ENCODE results near the gene ATG16L1.

Gene ATG16L1

DNA sequence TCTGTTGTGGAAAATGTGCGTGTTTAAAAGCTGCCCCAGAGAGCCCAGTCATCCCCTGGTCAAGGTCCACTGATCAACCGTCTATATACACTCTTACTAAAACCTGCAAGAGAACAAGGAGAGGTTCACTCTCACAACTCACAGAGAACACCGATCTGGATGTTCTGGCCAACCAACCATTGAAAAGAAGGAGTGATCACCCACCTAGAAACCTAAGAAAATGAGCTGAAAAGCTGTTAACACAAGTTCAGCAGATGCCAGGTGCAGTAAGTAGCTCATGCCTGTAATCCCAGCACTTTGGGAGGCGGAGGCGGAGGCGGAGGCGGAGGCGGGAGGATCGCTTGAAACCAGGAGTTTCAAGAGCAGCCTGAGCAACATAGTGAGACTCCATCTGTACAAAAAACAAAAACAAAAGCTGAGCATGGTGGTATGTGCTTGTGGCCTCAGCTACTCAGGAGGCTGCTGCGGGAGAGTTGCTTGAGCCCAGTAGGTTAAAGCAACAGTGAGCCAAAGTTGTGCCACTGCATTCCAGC lies 14.5 kb downstream of the ATG16L1 start:
- TF ChIP-seq, protein P1, sequence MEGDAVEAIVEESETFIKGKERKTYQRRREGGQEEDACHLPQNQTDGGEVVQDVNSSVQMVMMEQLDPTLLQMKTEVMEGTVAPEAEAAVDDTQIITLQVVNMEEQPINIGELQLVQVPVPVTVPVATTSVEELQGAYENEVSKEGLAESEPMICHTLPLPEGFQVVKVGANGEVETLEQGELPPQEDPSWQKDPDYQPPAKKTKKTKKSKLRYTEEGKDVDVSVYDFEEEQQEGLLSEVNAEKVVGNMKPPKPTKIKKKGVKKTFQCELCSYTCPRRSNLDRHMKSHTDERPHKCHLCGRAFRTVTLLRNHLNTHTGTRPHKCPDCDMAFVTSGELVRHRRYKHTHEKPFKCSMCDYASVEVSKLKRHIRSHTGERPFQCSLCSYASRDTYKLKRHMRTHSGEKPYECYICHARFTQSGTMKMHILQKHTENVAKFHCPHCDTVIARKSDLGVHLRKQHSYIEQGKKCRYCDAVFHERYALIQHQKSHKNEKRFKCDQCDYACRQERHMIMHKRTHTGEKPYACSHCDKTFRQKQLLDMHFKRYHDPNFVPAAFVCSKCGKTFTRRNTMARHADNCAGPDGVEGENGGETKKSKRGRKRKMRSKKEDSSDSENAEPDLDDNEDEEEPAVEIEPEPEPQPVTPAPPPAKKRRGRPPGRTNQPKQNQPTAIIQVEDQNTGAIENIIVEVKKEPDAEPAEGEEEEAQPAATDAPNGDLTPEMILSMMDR (IDR thresholded peaks at IDR 0.05; ENCODE audit: low read depth, low read length) = no peak
- no peak for TF ChIP-seq EZH2phosphoT487 (IDR thresholded peaks at IDR 0.05; ENCODE audit: low read depth)
- peaks cover 26% of the 10 kb centered on the region for H3K36me3 ChIP-seq (replicated peaks; ENCODE audit: low read depth, low read length)
- no peak overlapping the region for H2AFZ ChIP-seq (ENCODE audit: low read depth, low read length)
- no peak overlapping the region for H3K27ac ChIP-seq (ENCODE audit: low read length)
- no peaks in the 10 kb centered on the region for H3K27me3 ChIP-seq (ENCODE audit: low read depth, low read length)
- no peaks in the 10 kb centered on the region for H3K79me2 ChIP-seq (ENCODE audit: low read length)
- H4K20me1 ChIP-seq (ENCODE audit: insufficient read depth, low read length) = no peaks in the 10 kb centered on the region
- H3K4me1 ChIP-seq (ENCODE audit: low read length) = no peaks in the 10 kb centered on the region
- H3K9ac ChIP-seq (ENCODE audit: low read length) = no peak overlapping the region
- no peak overlapping the region for H3K4me3 ChIP-seq (ENCODE audit: low read length)
- no peak overlapping the region for H3K4me2 ChIP-seq (ENCODE audit: low read length)
- no peaks in the 10 kb centered on the region for H3K9me3 ChIP-seq (ENCODE audit: insufficient read depth, low read length)

DNA sequence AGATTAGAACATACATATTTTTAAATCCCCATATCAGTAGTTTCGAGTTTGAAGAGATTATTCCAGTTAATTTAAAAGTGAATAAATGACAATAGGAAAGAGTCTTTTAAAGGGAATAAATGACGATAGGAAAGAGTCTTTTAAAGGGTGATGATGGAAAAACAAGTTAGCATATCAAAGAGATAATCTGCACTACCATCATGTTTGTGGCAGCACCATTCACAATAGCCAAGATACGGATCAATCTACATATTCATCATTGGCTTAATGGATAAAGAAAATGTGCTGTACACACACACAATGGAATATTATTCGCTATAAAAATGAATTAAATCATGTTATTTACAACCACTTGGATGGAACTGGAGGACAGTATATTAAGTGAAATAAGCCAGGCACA lies 15.0 kb downstream of the ATG16L1 start:
- Histone ChIP-seq H3K4me2 (ENCODE audit: low read length) (no peak overlapping the region), H3K27me3 (ENCODE audit: low read depth, low read length) (no peaks in the 10 kb centered on the region), H3K9ac (ENCODE audit: low read length) (no peak overlapping the region), H3K4me3 (ENCODE audit: low read length) (no peak overlapping the region), H4K20me1 (ENCODE audit: insufficient read depth, low read length) (no peaks in the 10 kb centered on the region), H2AFZ (ENCODE audit: low read depth, low read length) (no peak overlapping the region), H3K36me3 (replicated peaks; ENCODE audit: low read depth, low read length) (peaks cover 26% of the 10 kb centered on the region), H3K4me1 (ENCODE audit: low read length) (no peaks in the 10 kb centered on the region), H3K27ac (ENCODE audit: low read length) (no peak overlapping the region), H3K79me2 (ENCODE audit: low read length) (no peaks in the 10 kb centered on the region), H3K9me3 (ENCODE audit: insufficient read depth, low read length) (no peaks in the 10 kb centered on the region)
- no peak for TF ChIP-seq EZH2phosphoT487 (IDR thresholded peaks at IDR 0.05; ENCODE audit: low read depth)
- TF ChIP-seq, protein P1 (IDR thresholded peaks at IDR 0.05; ENCODE audit: low read depth, low read length) = no peak

DNA sequence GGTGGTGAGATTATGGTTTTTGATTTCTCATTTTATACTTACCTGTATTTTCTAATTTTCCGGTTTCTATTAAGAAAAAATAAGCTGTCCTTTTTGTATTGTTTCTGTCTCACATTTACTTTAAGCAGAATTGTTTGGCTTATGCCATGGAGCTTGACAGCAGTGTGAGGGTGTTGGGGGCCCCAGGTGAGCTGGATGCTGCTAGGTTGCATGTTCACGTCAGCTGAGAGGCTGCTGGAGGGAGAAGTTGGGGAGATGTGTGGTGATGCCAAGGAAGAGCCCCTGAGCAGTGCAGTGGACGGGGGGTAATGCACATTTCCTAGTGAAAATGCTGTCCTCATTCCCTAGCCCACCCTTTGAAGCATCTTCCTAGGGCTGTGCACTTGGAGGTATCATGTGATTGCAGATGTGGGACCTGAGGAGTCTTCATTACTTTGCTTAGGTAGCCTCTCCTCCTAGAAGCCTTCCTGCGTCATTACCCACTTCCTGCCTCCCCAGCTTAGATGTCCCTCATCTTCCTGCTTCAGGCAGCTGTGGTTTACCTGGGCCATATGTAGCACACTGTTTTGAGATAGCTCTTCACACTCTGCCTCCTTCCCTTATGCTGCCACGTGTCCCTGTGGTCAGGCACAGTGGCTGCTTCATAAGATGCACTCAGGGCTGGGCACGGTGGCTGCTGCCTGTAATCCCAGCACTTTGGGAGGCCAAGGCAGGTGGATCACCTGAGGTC lies 16.2 kb downstream of the ATG16L1 start:
- Histone ChIP-seq H3K27me3 (ENCODE audit: low read depth, low read length) (no peaks in the 10 kb centered on the region), H3K36me3 (replicated peaks; ENCODE audit: low read depth, low read length) (peaks cover 23% of the 10 kb centered on the region), H3K9ac (ENCODE audit: low read length) (no peak overlapping the region), H3K4me2 (ENCODE audit: low read length) (no peak overlapping the region), H3K79me2 (ENCODE audit: low read length) (no peaks in the 10 kb centered on the region), H4K20me1 (ENCODE audit: insufficient read depth, low read length) (no peaks in the 10 kb centered on the region), H3K9me3 (ENCODE audit: insufficient read depth, low read length) (no peaks in the 10 kb centered on the region), H3K27ac (ENCODE audit: low read length) (no peak overlapping the region), H3K4me1 (ENCODE audit: low read length) (no peaks in the 10 kb centered on the region), H3K4me3 (ENCODE audit: low read length) (no peak overlapping the region), H2AFZ (ENCODE audit: low read depth, low read length) (no peak overlapping the region)
- TF ChIP-seq EZH2phosphoT487 (IDR thresholded peaks at IDR 0.05; ENCODE audit: low read depth) = no peak
- TF ChIP-seq, protein P1 (IDR thresholded peaks at IDR 0.05; ENCODE audit: low read depth, low read length) = no peak

DNA sequence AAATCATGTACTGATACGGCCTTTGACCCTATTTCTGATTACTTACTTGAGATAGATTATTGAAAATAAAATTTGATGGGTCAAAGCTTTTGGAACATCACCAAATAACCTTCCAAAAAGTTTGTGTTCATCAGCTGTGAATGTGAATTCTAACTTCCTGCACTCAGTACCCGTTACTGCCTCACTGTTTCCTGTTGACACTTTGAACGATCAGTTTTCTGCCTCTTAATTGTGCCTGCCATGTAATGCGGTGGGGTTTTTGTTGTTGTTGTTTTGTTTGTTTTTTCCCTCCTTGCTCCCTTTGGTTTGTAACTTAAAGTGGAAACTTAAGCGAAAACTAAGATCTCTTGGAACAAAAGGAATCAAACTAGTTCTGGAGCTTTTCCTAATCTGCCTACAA lies 18.9 kb downstream of the ATG16L1 start:
- Histone ChIP-seq H3K36me3 (replicated peaks; ENCODE audit: low read depth, low read length) (peaks cover 22% of the 10 kb centered on the region), H3K4me2 (ENCODE audit: low read length) (no peak overlapping the region), H3K27ac (ENCODE audit: low read length) (no peak overlapping the region), H3K4me3 (ENCODE audit: low read length) (no peak overlapping the region), H4K20me1 (ENCODE audit: insufficient read depth, low read length) (no peaks in the 10 kb centered on the region), H3K9ac (ENCODE audit: low read length) (no peak overlapping the region), H3K79me2 (ENCODE audit: low read length) (no peaks in the 10 kb centered on the region), H2AFZ (ENCODE audit: low read depth, low read length) (no peak overlapping the region), H3K27me3 (ENCODE audit: low read depth, low read length) (no peaks in the 10 kb centered on the region), H3K4me1 (ENCODE audit: low read length) (no peaks in the 10 kb centered on the region), H3K9me3 (ENCODE audit: insufficient read depth, low read length) (no peaks in the 10 kb centered on the region)
- no peak for TF ChIP-seq EZH2phosphoT487 (IDR thresholded peaks at IDR 0.05; ENCODE audit: low read depth)
- TF ChIP-seq, protein P1 (IDR thresholded peaks at IDR 0.05; ENCODE audit: low read depth, low read length) = no peak

All from OCI-LY3 (cell line).